ENCODE results near the gene CIBAR2. TPM values are rescaled to one million over a fixed set of nuclear protein-coding genes. Genes with fewer than 3 reads are reported as not detected.

Gene CIBAR2
- total and polyA plus RNA-seq, 9 donors: 0.18 to 13.0 (median 1.4) TPM; not detected in 3

GRCh38 chr16:85072076-85072860 is 40.0 kb downstream of the CIBAR2 start:
- Histone ChIP-seq H3K27me3 (no peaks in the 10 kb centered on the region), H3K27ac (no peak overlapping the region), H3K36me3 (no peaks in the 10 kb centered on the region), H3K4me1 (ENCODE audit: insufficient read depth) (no peaks in the 10 kb centered on the region), H3K9me3 (no peaks in the 10 kb centered on the region), H3K4me3 (no peak overlapping the region)
- 87 to 89% (median 89%) methylated on average over 8 of the region's 8 CpGs for WGBS, 3 donors
- TF ChIP-seq POLR2A (IDR thresholded peaks at IDR 0.05): no peak
- TF ChIP-seq CTCF (IDR thresholded peaks at IDR 0.05): no peak
- no peak for TF ChIP-seq EP300 (IDR thresholded peaks at IDR 0.05)
- DNase-seq: no peak
- intact Hi-C loops (cut with DNase I): no loop called here

- Histone ChIP-seq H3K27ac (no peak overlapping the region), H3K9me3 (no peaks in the 10 kb centered on the region), H3K4me3 (no peak overlapping the region), H3K36me3 (no peaks in the 10 kb centered on the region), H3K4me1 (ENCODE audit: insufficient read depth) (no peaks in the 10 kb centered on the region), H3K27me3 (no peaks in the 10 kb centered on the region)
- intact Hi-C loops (cut with DNase I): no loop called here
- no peak for TF ChIP-seq EP300 (IDR thresholded peaks at IDR 0.05)
- no peak for TF ChIP-seq POLR2A (IDR thresholded peaks at IDR 0.05)
- TF ChIP-seq CTCF (IDR thresholded peaks at IDR 0.05): no peak
- no peak for DNase-seq
- WGBS, 3 donors: 87 to 95% (median 94%) methylated on average over 7 of the region's 7 CpGs
Observed at GRCh38 chr16:85069171-85069570, 43.1 kb downstream of the CIBAR2 start.

- Histone ChIP-seq H3K27me3 (no peaks in the 10 kb centered on the region), H3K36me3 (no peaks in the 10 kb centered on the region), H3K27ac (no peak overlapping the region), H3K4me3 (no peak overlapping the region), H3K4me1 (ENCODE audit: insufficient read depth) (no peaks in the 10 kb centered on the region), H3K9me3 (no peaks in the 10 kb centered on the region)
- 91 to 97% (median 97%) methylated on average over 8 of the region's 8 CpGs for WGBS, 3 donors
- TF ChIP-seq CTCF (IDR thresholded peaks at IDR 0.05): no peak
- no peak for TF ChIP-seq POLR2A (IDR thresholded peaks at IDR 0.05)
- no peak for TF ChIP-seq EP300 (IDR thresholded peaks at IDR 0.05)
- no peak for DNase-seq
- intact Hi-C loops (cut with DNase I): no loop called here
Observed at GRCh38 chr16:85068746-85069145, 43.5 kb downstream of the CIBAR2 start.

- Histone ChIP-seq H3K27me3 (no peaks in the 10 kb centered on the region), H3K27ac (no peak overlapping the region), H3K4me3 (no peak overlapping the region), H3K36me3 (no peaks in the 10 kb centered on the region), H3K9me3 (no peaks in the 10 kb centered on the region), H3K4me1 (ENCODE audit: insufficient read depth) (no peaks in the 10 kb centered on the region)
- intact Hi-C loops (cut with DNase I): no loop called here
- no peak for DNase-seq
- TF ChIP-seq EP300 (IDR thresholded peaks at IDR 0.05) (no peak), POLR2A (IDR thresholded peaks at IDR 0.05) (no peak), CTCF (IDR thresholded peaks at IDR 0.05) (no peak)
- WGBS, 3 donors: 92 to 95% (median 94%) methylated on average over 8 of the region's 8 CpGs
Observed at GRCh38 chr16:85067426-85067825, 44.8 kb downstream of the CIBAR2 start.

Measured in ovary (tissue), 9 donors.